Heart left ventricle (tissue), 13 donors: ENCODE data around the gene DNALI1.

Source experiments
- CTCF ChIP-seq, 12 donors: fragments of 200-600 bp; sonication (generic) in 4 of 12; IDR thresholded peaks; one replicate each; pipeline versions ENCODE4 v1.5.0 to v1.8.0; 2018 to 2022; ENCODE audit warnings: antibody characterized with exemption in 12 of 12, mild to moderate bottlenecking in 5 of 12
- POLR2A ChIP-seq, 2 donors: fragments of 450-650 bp; IDR thresholded peaks; one replicate each; pipeline ENCODE4 v1.6.1; 2017; ENCODE audit warnings: antibody characterized with exemption in 2 of 2, mild to moderate bottlenecking in 2 of 2, moderate library complexity in 2 of 2
- donor health status: ischemic (EF 13 %, LVEDD 7.1; RV severe dilation, severe dysfunction).
- donor health status: DM: no; HTN: yes; CAD: no.
- donor health status: DM: no; HTN: no; CAD: no.
- donor health status: ischemic (EF 25% LVEDD 6.9; RV normal size, moderate dysfunction).
- donor health status: ischemic (EF 25% LVEDD 5.7; RV mildly dilated, moderate dysfunction).
- donor health status: ischemic (EF 35%, LVEDD 5.7; RV mildly dilated, moderate dysfunction).
- donor health status: nonischemic (EF 11% LVEDD 7.7; RV severe dilation, severe dysfunction).
- donor health status: DM: yes; HTN: yes; CAD: no.
- donor health status: PGD.
- donor health status: ischemic (EF 29% LVEDD 5.4; RV normal size, mild dysfunction).
- donor health status: nonischemic (EF 23%, LVEDD 6.1; RV moderate dilation, normal function).

GRCh38 chr1:37509181-37509580, 47.6 kb upstream of the DNALI1 start:
- TF ChIP-seq CTCF (IDR thresholded peaks at IDR 0.05) (no peak), POLR2A (IDR thresholded peaks at IDR 0.05) (no peak)
